K562 (cell line): Measurements from ENCODE around the gene UBE3B. TPM values are rescaled to one million over a fixed set of nuclear protein-coding genes. Genes with fewer than 3 reads are reported as not detected.

ENCODE experiments used
- DMBX1 ChIP-seq: fragments of 250-450 bp; sonication (Bioruptor Pico); IDR thresholded peaks from 2 replicates; pipeline ENCODE4 v1.8.0; 2022; ENCODE audit warnings: inconsistent platforms, mild to moderate bottlenecking, moderate library complexity, borderline replicate concordance
- ELF4 ChIP-seq: fragments of 450-650 bp; formaldehyde crosslinking; IDR thresholded peaks from 2 replicates; pipeline ENCODE4 v1.4.0; 2022; ENCODE audit warnings: missing genetic modification characterization
- GATAD2B ChIP-seq: fragments of 450-650 bp; IDR thresholded peaks from 2 replicates; pipeline ENCODE4 v1.6.1; 2017; ENCODE audit warnings: mild to moderate bottlenecking, borderline replicate concordance
- HCFC1 ChIP-seq: IDR thresholded peaks from 2 replicates; pipeline ENCODE4 v1.6.1; 2012; ENCODE audit warnings: low read depth, low read length, improper control_type of control experiment
- HIVEP1 ChIP-seq: fragments of 250-450 bp; sonication (Bioruptor Pico); IDR thresholded peaks from 2 replicates; pipeline ENCODE4 v1.4.0; 2020; ENCODE audit warnings: mild to moderate bottlenecking
- MEF2D ChIP-seq: conservative IDR thresholded peaks from 2 replicates; pipeline ENCODE4 v1.6.1; 2016; ENCODE audit warnings: low read depth, missing genetic modification characterization, missing compliant biosample characterization
- SMAD4 ChIP-seq: fragments of 250-450 bp; sonication (Bioruptor Pico); conservative IDR thresholded peaks from 2 replicates; pipeline ENCODE4 v1.8.0; 2021; ENCODE audit warnings: inconsistent platforms, mild to moderate bottlenecking, moderate library complexity
- ZNF384 ChIP-seq: IDR thresholded peaks from 2 replicates; pipeline ENCODE4 v1.6.1; 2012; ENCODE audit warnings: low read depth, low read length, improper control_type of control experiment
- ZNF76 ChIP-seq: fragments of 250-450 bp; sonication (Bioruptor Pico); IDR thresholded peaks from 2 replicates; pipeline ENCODE4 v1.4.0; 2020; ENCODE audit warnings: mild to moderate bottlenecking, moderate library complexity, borderline replicate concordance
- polyA plus RNA-seq, 8 experiments: library from polyadenylated mRNA; depleted of rRNA in 4 of 8; stranded (reverse) in 5 of 8; unstranded in 3 of 8; fragments of >200 nt; fragmentation: Nextera tagmentation in 2 of 8; fragmentation: Illumina TruSeq in 1 of 8; extraction: Ambion mirVana in 2 of 8; extraction: Trizol in 1 of 8; gene quantifications; 2 replicates each; pipeline versions ENCODE4 v1.2.1 to v1.2.3, GENCODE V29; 2011 to 2014; ENCODE audit warnings: inconsistent platforms in 1 of 8, missing spikeins in 1 of 8
- total RNA-seq, 7 experiments: library from RNA; depleted of rRNA in 6 of 7; stranded (reverse); fragments of >200 nt in 6 of 7; fragmentation: Illumina TruSeq in 2 of 7; extraction: Trizol in 2 of 7; gene quantifications; 2 replicates each; pipeline versions ENCODE4 v1.2.1 to v1.2.3, GENCODE V29; 2011 to 2021; ENCODE audit warnings: low replicate concordance in 1 of 7
- TF ChIP-seq, protein P1 (sequence below): fragments of 250-450 bp; sonication (Bioruptor Pico); IDR thresholded peaks from 2 replicates; pipeline ENCODE4 v1.4.0; 2020
- TF ChIP-seq, protein P2 (sequence below): sonication (generic); formaldehyde crosslinking; IDR thresholded peaks from 2 replicates; pipeline ENCODE4 v1.8.1; 2023; ENCODE audit warnings: mild to moderate bottlenecking, missing genetic modification reagents
- TF ChIP-seq, protein P3 (sequence below): sonication (generic); formaldehyde crosslinking; IDR thresholded peaks from 2 replicates; pipeline ENCODE4 v1.8.1; 2023; ENCODE audit warnings: missing genetic modification reagents, mild to moderate bottlenecking, borderline replicate concordance

The UBE3B gene
- total and polyA plus RNA-seq, 9 of the 15 experiments (the other 6 are each of a cell fraction or from before 2014, with no cell fraction given), result 7.6 to 23.6 (median 15.5) TPM

DNA sequence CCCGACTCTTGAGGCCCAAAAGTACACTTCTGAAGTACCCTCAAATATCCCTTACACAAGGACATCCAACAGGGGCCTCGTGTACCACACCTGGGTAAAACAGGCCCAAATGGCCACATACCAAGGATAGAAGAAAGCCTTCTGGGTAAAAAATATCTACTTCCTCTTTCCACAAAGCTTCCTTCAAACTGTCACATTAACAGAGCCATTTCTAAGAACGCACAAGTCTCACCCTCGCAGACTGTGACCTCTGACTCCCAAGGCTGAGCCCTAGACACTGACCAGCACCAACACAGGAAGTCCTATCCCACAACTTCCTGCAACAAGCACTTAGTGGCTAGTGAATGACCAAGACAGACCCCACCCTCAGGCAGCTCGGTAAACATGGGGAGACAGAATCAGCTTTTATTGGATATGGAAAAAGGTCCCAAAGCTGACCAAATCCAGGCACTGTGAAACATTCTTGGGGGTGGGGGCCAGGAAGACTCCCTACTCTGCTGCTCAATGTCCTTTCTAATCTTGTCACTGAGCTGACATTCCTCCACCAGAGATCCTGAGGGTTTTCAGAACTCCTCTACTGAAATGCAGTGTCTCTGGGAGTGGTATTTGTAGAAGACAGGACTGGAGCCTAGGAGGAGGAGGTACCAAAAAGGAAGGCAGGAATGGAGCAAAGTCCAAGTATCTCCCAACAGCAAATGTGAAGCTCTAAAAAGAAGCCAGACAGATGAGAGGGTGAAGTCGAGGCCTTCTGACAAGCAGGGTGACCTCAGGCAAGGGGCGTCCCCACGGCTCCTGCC lies 16.2 kb upstream of the UBE3B start (continued):
- TF ChIP-seq, protein P1, sequence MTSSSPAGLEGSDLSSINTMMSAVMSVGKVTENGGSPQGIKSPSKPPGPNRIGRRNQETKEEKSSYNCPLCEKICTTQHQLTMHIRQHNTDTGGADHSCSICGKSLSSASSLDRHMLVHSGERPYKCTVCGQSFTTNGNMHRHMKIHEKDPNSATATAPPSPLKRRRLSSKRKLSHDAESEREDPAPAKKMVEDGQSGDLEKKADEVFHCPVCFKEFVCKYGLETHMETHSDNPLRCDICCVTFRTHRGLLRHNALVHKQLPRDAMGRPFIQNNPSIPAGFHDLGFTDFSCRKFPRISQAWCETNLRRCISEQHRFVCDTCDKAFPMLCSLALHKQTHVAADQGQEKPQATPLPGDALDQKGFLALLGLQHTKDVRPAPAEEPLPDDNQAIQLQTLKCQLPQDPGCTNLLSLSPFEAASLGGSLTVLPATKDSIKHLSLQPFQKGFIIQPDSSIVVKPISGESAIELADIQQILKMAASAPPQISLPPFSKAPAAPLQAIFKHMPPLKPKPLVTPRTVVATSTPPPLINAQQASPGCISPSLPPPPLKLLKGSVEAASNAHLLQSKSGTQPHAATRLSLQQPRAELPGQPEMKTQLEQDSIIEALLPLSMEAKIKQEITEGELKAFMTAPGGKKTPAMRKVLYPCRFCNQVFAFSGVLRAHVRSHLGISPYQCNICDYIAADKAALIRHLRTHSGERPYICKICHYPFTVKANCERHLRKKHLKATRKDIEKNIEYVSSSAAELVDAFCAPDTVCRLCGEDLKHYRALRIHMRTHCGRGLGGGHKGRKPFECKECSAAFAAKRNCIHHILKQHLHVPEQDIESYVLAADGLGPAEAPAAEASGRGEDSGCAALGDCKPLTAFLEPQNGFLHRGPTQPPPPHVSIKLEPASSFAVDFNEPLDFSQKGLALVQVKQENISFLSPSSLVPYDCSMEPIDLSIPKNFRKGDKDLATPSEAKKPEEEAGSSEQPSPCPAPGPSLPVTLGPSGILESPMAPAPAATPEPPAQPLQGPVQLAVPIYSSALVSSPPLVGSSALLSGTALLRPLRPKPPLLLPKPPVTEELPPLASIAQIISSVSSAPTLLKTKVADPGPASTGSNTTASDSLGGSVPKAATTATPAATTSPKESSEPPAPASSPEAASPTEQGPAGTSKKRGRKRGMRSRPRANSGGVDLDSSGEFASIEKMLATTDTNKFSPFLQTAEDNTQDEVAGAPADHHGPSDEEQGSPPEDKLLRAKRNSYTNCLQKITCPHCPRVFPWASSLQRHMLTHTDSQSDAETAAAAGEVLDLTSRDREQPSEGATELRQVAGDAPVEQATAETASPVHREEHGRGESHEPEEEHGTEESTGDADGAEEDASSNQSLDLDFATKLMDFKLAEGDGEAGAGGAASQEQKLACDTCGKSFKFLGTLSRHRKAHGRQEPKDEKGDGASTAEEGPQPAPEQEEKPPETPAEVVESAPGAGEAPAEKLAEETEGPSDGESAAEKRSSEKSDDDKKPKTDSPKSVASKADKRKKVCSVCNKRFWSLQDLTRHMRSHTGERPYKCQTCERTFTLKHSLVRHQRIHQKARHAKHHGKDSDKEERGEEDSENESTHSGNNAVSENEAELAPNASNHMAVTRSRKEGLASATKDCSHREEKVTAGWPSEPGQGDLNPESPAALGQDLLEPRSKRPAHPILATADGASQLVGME (CRISPR knock-in tag), result no peak
- TF ChIP-seq HIVEP1 (CRISPR knock-in tag), result 0 out of 2 replicates have a peak, but pooled peaks have one; percentile 26
- TF ChIP-seq ELF4 (CRISPR knock-in tag), result 0 out of 2 replicates have a peak, but pooled peaks have one; percentile 53
- no peak for TF ChIP-seq ZNF76 (CRISPR knock-in tag)
- no peak for TF ChIP-seq ZNF384
- TF ChIP-seq GATAD2B, result no peak
- TF ChIP-seq MEF2D (tag), result 0 out of 2 replicates have a peak, but pooled peaks have one; percentile 52
- TF ChIP-seq, protein P2, sequence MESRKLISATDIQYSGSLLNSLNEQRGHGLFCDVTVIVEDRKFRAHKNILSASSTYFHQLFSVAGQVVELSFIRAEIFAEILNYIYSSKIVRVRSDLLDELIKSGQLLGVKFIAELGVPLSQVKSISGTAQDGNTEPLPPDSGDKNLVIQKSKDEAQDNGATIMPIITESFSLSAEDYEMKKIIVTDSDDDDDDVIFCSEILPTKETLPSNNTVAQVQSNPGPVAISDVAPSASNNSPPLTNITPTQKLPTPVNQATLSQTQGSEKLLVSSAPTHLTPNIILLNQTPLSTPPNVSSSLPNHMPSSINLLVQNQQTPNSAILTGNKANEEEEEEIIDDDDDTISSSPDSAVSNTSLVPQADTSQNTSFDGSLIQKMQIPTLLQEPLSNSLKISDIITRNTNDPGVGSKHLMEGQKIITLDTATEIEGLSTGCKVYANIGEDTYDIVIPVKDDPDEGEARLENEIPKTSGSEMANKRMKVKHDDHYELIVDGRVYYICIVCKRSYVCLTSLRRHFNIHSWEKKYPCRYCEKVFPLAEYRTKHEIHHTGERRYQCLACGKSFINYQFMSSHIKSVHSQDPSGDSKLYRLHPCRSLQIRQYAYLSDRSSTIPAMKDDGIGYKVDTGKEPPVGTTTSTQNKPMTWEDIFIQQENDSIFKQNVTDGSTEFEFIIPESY, result no peak
- TF ChIP-seq DMBX1 (CRISPR knock-in tag), result peak; percentile 95
- peak; percentile 98 for TF ChIP-seq SMAD4 (CRISPR knock-in tag)
- TF ChIP-seq, protein P3, sequence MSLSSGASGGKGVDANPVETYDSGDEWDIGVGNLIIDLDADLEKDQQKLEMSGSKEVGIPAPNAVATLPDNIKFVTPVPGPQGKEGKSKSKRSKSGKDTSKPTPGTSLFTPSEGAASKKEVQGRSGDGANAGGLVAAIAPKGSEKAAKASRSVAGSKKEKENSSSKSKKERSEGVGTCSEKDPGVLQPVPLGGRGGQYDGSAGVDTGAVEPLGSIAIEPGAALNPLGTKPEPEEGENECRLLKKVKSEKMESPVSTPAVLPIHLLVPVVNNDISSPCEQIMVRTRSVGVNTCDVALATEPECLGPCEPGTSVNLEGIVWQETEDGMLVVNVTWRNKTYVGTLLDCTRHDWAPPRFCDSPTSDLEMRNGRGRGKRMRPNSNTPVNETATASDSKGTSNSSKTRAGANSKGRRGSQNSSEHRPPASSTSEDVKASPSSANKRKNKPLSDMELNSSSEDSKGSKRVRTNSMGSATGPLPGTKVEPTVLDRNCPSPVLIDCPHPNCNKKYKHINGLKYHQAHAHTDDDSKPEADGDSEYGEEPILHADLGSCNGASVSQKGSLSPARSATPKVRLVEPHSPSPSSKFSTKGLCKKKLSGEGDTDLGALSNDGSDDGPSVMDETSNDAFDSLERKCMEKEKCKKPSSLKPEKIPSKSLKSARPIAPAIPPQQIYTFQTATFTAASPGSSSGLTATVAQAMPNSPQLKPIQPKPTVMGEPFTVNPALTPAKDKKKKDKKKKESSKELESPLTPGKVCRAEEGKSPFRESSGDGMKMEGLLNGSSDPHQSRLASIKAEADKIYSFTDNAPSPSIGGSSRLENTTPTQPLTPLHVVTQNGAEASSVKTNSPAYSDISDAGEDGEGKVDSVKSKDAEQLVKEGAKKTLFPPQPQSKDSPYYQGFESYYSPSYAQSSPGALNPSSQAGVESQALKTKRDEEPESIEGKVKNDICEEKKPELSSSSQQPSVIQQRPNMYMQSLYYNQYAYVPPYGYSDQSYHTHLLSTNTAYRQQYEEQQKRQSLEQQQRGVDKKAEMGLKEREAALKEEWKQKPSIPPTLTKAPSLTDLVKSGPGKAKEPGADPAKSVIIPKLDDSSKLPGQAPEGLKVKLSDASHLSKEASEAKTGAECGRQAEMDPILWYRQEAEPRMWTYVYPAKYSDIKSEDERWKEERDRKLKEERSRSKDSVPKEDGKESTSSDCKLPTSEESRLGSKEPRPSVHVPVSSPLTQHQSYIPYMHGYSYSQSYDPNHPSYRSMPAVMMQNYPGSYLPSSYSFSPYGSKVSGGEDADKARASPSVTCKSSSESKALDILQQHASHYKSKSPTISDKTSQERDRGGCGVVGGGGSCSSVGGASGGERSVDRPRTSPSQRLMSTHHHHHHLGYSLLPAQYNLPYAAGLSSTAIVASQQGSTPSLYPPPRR (CRISPR knock-in tag), result no peak
- TF ChIP-seq HCFC1, result peak; percentile 20; the same call in 1 of the 2 replicates
